ENCODE data around the gene DPP6. TPM values are rescaled to one million over a fixed set of nuclear protein-coding genes. Genes with fewer than 3 reads are reported as not detected.

Gene DPP6
- total and polyA plus RNA-seq, 11 donors = 0.05 to 2.9 (median 0.11) TPM; not detected in 3

DNA sequence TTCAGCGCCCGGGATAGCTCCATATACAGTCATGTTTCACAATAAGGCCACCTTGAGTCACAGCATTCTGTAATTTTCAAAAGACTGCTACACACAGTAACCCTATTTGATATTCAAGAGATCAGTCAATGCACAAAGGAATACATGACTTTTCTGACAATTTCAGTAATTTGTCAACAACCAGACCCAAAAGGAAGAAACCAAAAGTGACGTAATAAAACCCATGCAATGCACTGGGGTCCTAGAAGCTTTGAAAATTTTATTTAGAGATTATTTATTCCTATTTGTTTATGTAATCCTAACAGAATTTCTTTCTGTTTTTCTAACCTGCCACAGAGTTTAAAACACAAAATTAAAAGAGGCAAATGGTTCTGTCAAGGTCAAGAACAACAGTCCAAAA lies 421.2 kb downstream of the DPP6 start:
- DNase-seq (no peak), ATAC-seq (no peak)
- no peaks in the 10 kb centered on the region for H3K4me1 ChIP-seq
- H3K27ac ChIP-seq = no peak overlapping the region
- H3K9me3 ChIP-seq = no peaks in the 10 kb centered on the region
- no peak overlapping the region for H3K4me3 ChIP-seq
- intact Hi-C loops (cut with DNase I) = no loop called here
- no peak for TF ChIP-seq POLR2A (IDR thresholded peaks at IDR 0.05)
- TF ChIP-seq, protein P1, sequence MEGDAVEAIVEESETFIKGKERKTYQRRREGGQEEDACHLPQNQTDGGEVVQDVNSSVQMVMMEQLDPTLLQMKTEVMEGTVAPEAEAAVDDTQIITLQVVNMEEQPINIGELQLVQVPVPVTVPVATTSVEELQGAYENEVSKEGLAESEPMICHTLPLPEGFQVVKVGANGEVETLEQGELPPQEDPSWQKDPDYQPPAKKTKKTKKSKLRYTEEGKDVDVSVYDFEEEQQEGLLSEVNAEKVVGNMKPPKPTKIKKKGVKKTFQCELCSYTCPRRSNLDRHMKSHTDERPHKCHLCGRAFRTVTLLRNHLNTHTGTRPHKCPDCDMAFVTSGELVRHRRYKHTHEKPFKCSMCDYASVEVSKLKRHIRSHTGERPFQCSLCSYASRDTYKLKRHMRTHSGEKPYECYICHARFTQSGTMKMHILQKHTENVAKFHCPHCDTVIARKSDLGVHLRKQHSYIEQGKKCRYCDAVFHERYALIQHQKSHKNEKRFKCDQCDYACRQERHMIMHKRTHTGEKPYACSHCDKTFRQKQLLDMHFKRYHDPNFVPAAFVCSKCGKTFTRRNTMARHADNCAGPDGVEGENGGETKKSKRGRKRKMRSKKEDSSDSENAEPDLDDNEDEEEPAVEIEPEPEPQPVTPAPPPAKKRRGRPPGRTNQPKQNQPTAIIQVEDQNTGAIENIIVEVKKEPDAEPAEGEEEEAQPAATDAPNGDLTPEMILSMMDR (IDR thresholded peaks at IDR 0.05) = no peak
- no peaks in the 10 kb centered on the region for H3K36me3 ChIP-seq
- WGBS, 4 donors = 86 to 93% (median 87%) methylated on average over 3 of the region's 3 CpGs
- no peaks in the 10 kb centered on the region for H3K27me3 ChIP-seq

DNA sequence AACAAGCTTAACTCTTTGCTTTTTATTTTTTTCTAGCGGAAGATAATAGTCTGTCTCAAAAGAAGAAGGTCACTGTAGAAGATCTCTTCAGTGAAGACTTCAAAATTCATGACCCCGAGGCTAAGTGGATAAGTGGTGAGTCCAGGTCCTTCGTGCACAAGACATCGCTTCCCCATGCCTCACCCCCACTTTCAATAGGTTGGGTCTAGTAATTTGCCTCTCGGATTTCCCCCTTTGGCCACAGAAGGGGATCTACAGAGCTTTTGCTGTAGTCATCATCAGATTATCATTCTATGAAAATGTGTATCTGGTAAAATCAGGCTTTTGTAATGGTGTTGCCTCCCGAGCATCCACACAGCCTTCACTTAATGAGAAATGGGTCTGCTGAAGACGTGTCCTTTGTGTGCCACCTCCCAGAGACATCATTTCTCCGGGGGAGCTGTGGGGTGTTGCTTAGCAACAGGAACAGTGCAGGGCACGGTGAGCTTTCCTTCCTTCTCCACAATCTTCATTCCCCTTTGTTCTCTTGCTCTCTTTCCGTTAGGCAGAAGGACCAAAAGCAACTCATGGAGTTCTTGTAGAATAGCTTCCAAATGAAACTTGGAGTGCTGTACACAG lies 422.8 kb downstream of the DPP6 start:
- TF ChIP-seq, protein P1 (IDR thresholded peaks at IDR 0.05) = no peak
- no peak for TF ChIP-seq POLR2A (IDR thresholded peaks at IDR 0.05)
- H3K36me3 ChIP-seq = no peaks in the 10 kb centered on the region
- intact Hi-C loops (cut with DNase I) = no loop called here

DNA sequence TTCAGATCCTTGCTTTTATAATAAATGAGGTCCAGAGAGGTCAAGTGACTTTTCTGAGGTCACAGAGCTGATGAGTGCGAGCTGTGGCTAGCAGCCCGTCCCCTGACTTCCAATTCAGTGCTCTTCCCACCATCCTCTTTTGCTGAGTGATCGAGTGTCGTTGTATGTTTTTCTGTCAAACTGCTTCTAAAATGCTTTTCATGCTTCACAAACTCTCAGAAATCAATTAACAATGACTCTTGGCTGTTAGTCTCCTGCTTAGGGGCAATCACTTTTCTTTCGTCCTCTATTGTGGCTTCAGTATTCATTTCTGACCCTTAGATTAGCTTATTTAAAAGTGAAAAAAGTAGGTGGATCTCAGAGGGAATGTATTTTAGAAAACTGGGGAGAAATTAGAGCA lies 423.7 kb downstream of the DPP6 start:
- intact Hi-C loops (cut with DNase I) = no loop called here
- H3K9me3 ChIP-seq = no peaks in the 10 kb centered on the region
- no peaks in the 10 kb centered on the region for H3K36me3 ChIP-seq
- no peak overlapping the region for H3K27ac ChIP-seq
- H3K4me3 ChIP-seq = no peak overlapping the region
- ATAC-seq (no peak), DNase-seq (no peak)
- 37 to 72% (median 52%) methylated on average over 5 of the region's 5 CpGs for WGBS, 4 donors
- H3K4me1 ChIP-seq = no peaks in the 10 kb centered on the region
- no peaks in the 10 kb centered on the region for H3K27me3 ChIP-seq
- TF ChIP-seq, protein P1 (IDR thresholded peaks at IDR 0.05) = no peak
- no peak for TF ChIP-seq POLR2A (IDR thresholded peaks at IDR 0.05)

More for the DNA sequence above, 422.8 kb downstream of the DPP6 start:
- Histone ChIP-seq H3K4me3 (no peak overlapping the region), H3K27me3 (no peaks in the 10 kb centered on the region), H3K27ac (no peak overlapping the region), H3K9me3 (no peaks in the 10 kb centered on the region), H3K4me1 (no peaks in the 10 kb centered on the region)
- 50 to 64% (median 57%) methylated on average over 10 of the region's 10 CpGs for WGBS, 4 donors
- DNase-seq (no peak), ATAC-seq (no peak)

DNA sequence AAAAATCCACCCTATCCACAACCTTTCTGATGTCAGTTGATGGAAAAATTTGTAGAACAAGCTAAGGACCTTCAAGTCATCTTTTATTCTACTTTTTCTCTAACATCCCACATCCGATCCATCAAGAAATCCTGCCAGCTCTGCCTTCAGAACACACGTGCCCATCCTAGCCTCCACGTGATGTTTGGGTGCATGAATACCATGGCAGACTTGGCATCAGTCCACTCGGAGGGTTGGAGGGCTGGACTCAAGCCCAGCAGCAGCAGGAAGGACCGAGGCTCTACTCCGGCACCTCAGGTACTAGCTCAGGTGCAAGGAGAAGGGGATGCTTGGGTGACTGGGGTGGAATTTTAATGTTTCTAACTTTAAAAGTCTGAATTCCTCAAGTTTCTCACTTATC lies 428.6 kb downstream of the DPP6 start:
- TF ChIP-seq POLR2A (IDR thresholded peaks at IDR 0.05) = no peak
- TF ChIP-seq, protein P1 (IDR thresholded peaks at IDR 0.05) = no peak
- intact Hi-C loops (cut with DNase I) = no loop called here
- Histone ChIP-seq H3K27ac (no peak overlapping the region), H3K4me1 (no peaks in the 10 kb centered on the region), H3K36me3 (no peaks in the 10 kb centered on the region), H3K4me3 (no peak overlapping the region), H3K9me3 (no peaks in the 10 kb centered on the region), H3K27me3 (no peaks in the 10 kb centered on the region)
- 58 to 71% (median 66%) methylated on average over 6 of the region's 6 CpGs for WGBS, 4 donors
- DNase-seq (no peak), ATAC-seq (no peak)

All from heart left ventricle (tissue), 16 donors.